ENCODE measurements around the gene CDC42. TPM values are rescaled to one million over a fixed set of nuclear protein-coding genes. Genes with fewer than 3 reads are reported as not detected.
A peak's percentile ranks its signal among the peaks of the same experiment; 100 is the strongest.

The CDC42 gene
- total RNA-seq, 1 experiment from 2014 or later: 198 TPM

- Histone ChIP-seq H3K27me3 (replicated peaks; ENCODE audit: insufficient read depth, low read depth, low read length, poor library complexity) (no peaks in the 10 kb centered on the region), H3K9me3 (ENCODE audit: low read depth, low read length, poor library complexity, severe bottlenecking) (no peaks in the 10 kb centered on the region), H3K4me3 (ENCODE audit: low read depth, low read length, poor library complexity, severe bottlenecking) (no peak overlapping the region), H3K4me1 (ENCODE audit: insufficient read depth, low read length, poor library complexity, severe bottlenecking) (no peaks in the 10 kb centered on the region), H3K27ac (ENCODE audit: low read depth, low read length, poor library complexity, severe bottlenecking) (no peak overlapping the region), H3K36me3 (ENCODE audit: insufficient read depth, low read length, poor library complexity, severe bottlenecking) (no peaks in the 10 kb centered on the region)
- CTCF ChIA-PET: no interaction called here
- DNase-seq (ENCODE audit: low spot score): no peak
- intact Hi-C loops (cut with micrococcal nuclease; ENCODE audit: unreplicated experiment): loop anchor here (10.0 kb wide), 1 partner anchor 525 kb away; the partner anchor contains the start of gene C1QC
- BruUV-seq (replicated peaks): no TSS peak
- no peak for TF ChIP-seq EZH2 (IDR thresholded peaks at IDR 0.05; ENCODE audit: borderline replicate concordance, low read depth, low read length, poor library complexity, severe bottlenecking)
- no peak for TF ChIP-seq CTCF (conservative IDR thresholded peaks at IDR 0.05; ENCODE audit: low read depth, low read length)
- POLR2A ChIA-PET (ENCODE audit: low non-redundant PET): no interaction called here
Observed at GRCh38 chr1:22119626-22120468, 67.3 kb downstream of the CDC42 start.

- CTCF ChIA-PET: no interaction called here
- intact Hi-C loops (cut with micrococcal nuclease; ENCODE audit: unreplicated experiment): no loop called here
- H3K27ac ChIP-seq (ENCODE audit: low read depth, low read length, poor library complexity, severe bottlenecking): no peak overlapping the region
- H3K27me3 ChIP-seq (replicated peaks; ENCODE audit: insufficient read depth, low read depth, low read length, poor library complexity): no peaks in the 10 kb centered on the region
- H3K36me3 ChIP-seq (ENCODE audit: insufficient read depth, low read length, poor library complexity, severe bottlenecking): no peaks in the 10 kb centered on the region
- POLR2A ChIA-PET (ENCODE audit: low non-redundant PET): no interaction called here
- BruUV-seq (replicated peaks): no TSS peak
- no peak for DNase-seq (ENCODE audit: low spot score)
- H3K9me3 ChIP-seq (ENCODE audit: low read depth, low read length, poor library complexity, severe bottlenecking): no peaks in the 10 kb centered on the region
- no peaks in the 10 kb centered on the region for H3K4me1 ChIP-seq (ENCODE audit: insufficient read depth, low read length, poor library complexity, severe bottlenecking)
- H3K4me3 ChIP-seq (ENCODE audit: low read depth, low read length, poor library complexity, severe bottlenecking): no peak overlapping the region
- TF ChIP-seq EZH2 (IDR thresholded peaks at IDR 0.05; ENCODE audit: borderline replicate concordance, low read depth, low read length, poor library complexity, severe bottlenecking) (no peak), CTCF (conservative IDR thresholded peaks at IDR 0.05; ENCODE audit: low read depth, low read length) (no peak)
Observed at GRCh38 chr1:22120469-22120790, 67.9 kb downstream of the CDC42 start.

GRCh38 chr1:22121421-22121911, 69.0 kb downstream of the CDC42 start:
- POLR2A ChIA-PET (ENCODE audit: low non-redundant PET): interaction anchor here (0.7 kb wide), 1 partner anchor 1422 kb away, joined by 3 read pairs; no protein-coding TSS in a partner anchor
- H3K27ac ChIP-seq (ENCODE audit: low read depth, low read length, poor library complexity, severe bottlenecking): peak overlapping the region; percentile 3
- CTCF ChIA-PET: interaction anchor here (0.6 kb wide), 1 partner anchor 149 kb away, joined by 3 read pairs; no protein-coding TSS in a partner anchor

More at GRCh38 chr1:22121421-22121911, 69.0 kb downstream of the CDC42 start:
- no TSS peak for BruUV-seq (replicated peaks)
- Histone ChIP-seq H3K4me1 (ENCODE audit: insufficient read depth, low read length, poor library complexity, severe bottlenecking) (no peaks in the 10 kb centered on the region), H3K36me3 (ENCODE audit: insufficient read depth, low read length, poor library complexity, severe bottlenecking) (no peaks in the 10 kb centered on the region), H3K27me3 (replicated peaks; ENCODE audit: insufficient read depth, low read depth, low read length, poor library complexity) (no peaks in the 10 kb centered on the region), H3K9me3 (ENCODE audit: low read depth, low read length, poor library complexity, severe bottlenecking) (no peaks in the 10 kb centered on the region), H3K4me3 (ENCODE audit: low read depth, low read length, poor library complexity, severe bottlenecking) (no peak overlapping the region)
- intact Hi-C loops (cut with micrococcal nuclease; ENCODE audit: unreplicated experiment): no loop called here
- DNase-seq (ENCODE audit: low spot score): peak; percentile 60
- TF ChIP-seq EZH2 (IDR thresholded peaks at IDR 0.05; ENCODE audit: borderline replicate concordance, low read depth, low read length, poor library complexity, severe bottlenecking) (no peak), CTCF (conservative IDR thresholded peaks at IDR 0.05; ENCODE audit: low read depth, low read length) (no peak)
